ENCODE data around the gene PKP1. TPM values are rescaled to one million over a fixed set of nuclear protein-coding genes. Genes with fewer than 3 reads are reported as not detected.

The PKP1 gene
- total and polyA plus RNA-seq, 10 of the 15 experiments (the other 5 are each of a cell fraction or from before 2014, with no cell fraction given), result 0.03 TPM; not detected in 9

- TF ChIP-seq, protein P1, sequence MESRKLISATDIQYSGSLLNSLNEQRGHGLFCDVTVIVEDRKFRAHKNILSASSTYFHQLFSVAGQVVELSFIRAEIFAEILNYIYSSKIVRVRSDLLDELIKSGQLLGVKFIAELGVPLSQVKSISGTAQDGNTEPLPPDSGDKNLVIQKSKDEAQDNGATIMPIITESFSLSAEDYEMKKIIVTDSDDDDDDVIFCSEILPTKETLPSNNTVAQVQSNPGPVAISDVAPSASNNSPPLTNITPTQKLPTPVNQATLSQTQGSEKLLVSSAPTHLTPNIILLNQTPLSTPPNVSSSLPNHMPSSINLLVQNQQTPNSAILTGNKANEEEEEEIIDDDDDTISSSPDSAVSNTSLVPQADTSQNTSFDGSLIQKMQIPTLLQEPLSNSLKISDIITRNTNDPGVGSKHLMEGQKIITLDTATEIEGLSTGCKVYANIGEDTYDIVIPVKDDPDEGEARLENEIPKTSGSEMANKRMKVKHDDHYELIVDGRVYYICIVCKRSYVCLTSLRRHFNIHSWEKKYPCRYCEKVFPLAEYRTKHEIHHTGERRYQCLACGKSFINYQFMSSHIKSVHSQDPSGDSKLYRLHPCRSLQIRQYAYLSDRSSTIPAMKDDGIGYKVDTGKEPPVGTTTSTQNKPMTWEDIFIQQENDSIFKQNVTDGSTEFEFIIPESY (IDR thresholded peaks at IDR 0.05), result no peak
- TF ChIP-seq HCFC1 (IDR thresholded peaks at IDR 0.05; ENCODE audit: low read length) (no peak), ASH2L (IDR thresholded peaks at IDR 0.05; ENCODE audit: borderline replicate concordance, low read depth) (no peak), CBFB (IDR thresholded peaks at IDR 0.05; ENCODE audit: low read depth) (no peak), FOXM1 (IDR thresholded peaks at IDR 0.05; ENCODE audit: low read depth, low read length) (no peak), KAT2A (conservative IDR thresholded peaks at IDR 0.05; ENCODE audit: control insufficient read depth, low read depth, low read length) (no peak), USF2 (IDR thresholded peaks at IDR 0.05; ENCODE audit: borderline replicate concordance, low read depth, low read length) (no peak), RAD51 (IDR thresholded peaks at IDR 0.05) (no peak), BMI1 (IDR thresholded peaks at IDR 0.05; ENCODE audit: borderline replicate concordance) (no peak), LARP7 (IDR thresholded peaks at IDR 0.05) (no peak)
These were observed 77.2 kb downstream of the PKP1 start (continued) for GRCh38 chr1:201360486-201360885.
